Measurements from ENCODE around the gene RO60.

GRCh38 chr1:193108471-193108870, 49.1 kb downstream of the RO60 start:
- no peak for TF ChIP-seq CTCF (IDR thresholded peaks at IDR 0.05)
- TF ChIP-seq POLR2A (IDR thresholded peaks at IDR 0.05) = no peak
